Measurements from ENCODE around the gene ALS2CL. TPM values are rescaled to one million over a fixed set of nuclear protein-coding genes. Genes with fewer than 3 reads are reported as not detected.
A peak's percentile ranks its signal among the peaks of the same experiment; 100 is the strongest.
"Not testable (repeated sequence)": the region's sequence is repeated elsewhere in the genome, so short reads cannot be mapped to it uniquely, and the experiment has no call there.

ALS2CL gene
- total RNA-seq, 1 experiment from 2014 or later: 39.6 TPM

DNA sequence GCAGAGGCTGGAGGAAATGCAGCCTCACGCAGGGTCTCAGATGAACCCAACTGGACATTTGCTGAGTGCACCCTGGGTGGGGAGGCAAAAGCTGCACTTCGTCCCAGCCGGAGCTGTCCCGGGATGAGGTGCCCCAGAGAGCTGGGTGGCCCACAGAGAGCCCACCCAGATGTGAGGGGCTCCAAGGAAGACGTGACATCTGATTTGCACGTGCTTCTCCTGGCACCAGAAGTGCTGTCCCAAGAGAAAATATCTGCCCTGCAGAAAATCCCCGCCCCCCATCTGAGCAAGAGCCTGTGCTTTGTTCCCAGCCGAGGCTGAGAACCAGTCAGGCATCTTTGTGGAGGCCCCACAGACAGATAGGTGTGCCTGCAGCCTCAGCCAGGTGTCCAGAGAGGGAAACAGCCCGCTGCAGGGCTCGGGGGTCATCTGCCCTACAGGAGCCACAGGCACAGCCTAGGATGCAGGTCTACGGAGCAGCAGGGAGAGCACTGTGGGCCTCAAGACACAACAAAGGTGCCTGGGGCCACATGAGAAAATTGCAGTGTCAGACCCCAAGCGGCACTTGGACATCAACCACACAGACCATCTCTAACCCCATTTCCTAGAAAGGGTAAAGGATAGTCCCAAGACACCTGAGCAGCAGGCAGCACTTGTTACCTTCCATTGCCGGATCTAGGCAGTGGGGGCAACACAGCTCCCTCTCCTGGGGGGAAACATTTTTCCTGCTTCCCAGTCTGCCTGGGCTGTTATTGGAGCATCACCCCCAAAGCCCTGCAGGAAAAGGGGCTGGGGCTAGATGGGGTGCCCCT lies 13.5 kb upstream of the ALS2CL start:
- CTCF ChIA-PET: interaction anchor here (0.6 to 2.2 kb wide), 5 partner anchors 14 to 202 kb away, joined by 3 to 16 read pairs (median 3); no protein-coding TSS in a partner anchor

DNA sequence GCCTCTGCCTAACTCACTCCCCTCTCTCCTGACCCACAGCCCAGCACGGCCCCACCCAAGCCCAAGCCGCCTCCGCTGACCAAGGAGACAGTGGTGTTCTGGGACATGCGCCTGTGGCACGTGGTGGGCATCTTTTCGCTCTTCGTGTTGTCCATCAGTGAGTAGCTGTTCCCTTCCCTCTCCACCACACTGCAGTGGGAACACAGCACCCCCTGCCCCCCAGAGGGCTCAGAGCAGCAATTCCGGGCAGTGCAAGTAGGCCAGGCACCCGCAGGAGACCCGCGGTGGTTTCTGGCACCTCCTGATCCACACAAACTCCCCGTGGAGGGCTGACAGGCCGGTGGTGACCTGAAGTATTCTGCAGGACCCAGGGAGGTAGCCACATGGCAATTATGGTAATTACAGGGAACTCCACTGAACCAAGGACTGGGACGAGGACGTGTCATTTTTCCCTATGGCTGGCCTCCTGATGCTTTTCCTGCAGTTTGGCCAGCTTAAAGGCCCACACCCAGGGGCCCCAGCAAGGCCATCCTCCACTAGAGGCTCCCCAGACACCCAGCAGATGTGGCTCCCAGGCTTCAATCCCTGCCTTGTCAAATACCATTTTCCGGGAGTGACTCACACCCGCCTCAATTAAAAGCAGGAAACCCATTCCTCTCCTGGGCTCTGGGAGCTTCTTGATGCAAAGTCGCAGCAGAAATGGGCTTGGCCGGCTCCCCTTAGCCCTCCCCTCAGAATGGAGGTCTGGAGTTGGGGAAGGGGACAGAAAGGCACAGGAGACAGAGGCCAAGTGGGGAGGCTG lies 12.5 kb upstream of the ALS2CL start:
- peaks cover 15% of the 10 kb centered on the region for H3K27me3 Mint-ChIP-seq (ENCODE audit: unreplicated experiment)
- H3K9me3 Mint-ChIP-seq (ENCODE audit: low read depth, unreplicated experiment): no peaks in the 10 kb centered on the region
- peak overlapping the region; percentile 55 for H3K27ac Mint-ChIP-seq (ENCODE audit: unreplicated experiment)
- intact Hi-C loops (cut with micrococcal nuclease; ENCODE audit: unreplicated experiment): loop anchor here (1.0 to 5.0 kb wide), 3 partner anchors 189 to 666 kb away; no protein-coding TSS in a partner anchor
- TF ChIP-seq, protein P1, sequence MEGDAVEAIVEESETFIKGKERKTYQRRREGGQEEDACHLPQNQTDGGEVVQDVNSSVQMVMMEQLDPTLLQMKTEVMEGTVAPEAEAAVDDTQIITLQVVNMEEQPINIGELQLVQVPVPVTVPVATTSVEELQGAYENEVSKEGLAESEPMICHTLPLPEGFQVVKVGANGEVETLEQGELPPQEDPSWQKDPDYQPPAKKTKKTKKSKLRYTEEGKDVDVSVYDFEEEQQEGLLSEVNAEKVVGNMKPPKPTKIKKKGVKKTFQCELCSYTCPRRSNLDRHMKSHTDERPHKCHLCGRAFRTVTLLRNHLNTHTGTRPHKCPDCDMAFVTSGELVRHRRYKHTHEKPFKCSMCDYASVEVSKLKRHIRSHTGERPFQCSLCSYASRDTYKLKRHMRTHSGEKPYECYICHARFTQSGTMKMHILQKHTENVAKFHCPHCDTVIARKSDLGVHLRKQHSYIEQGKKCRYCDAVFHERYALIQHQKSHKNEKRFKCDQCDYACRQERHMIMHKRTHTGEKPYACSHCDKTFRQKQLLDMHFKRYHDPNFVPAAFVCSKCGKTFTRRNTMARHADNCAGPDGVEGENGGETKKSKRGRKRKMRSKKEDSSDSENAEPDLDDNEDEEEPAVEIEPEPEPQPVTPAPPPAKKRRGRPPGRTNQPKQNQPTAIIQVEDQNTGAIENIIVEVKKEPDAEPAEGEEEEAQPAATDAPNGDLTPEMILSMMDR (IDR thresholded peaks at IDR 0.05; ENCODE audit: unreplicated experiment): no peak
- H3K4me1 Mint-ChIP-seq (ENCODE audit: low read depth, unreplicated experiment): peaks cover 17% of the 10 kb centered on the region
- CTCF ChIA-PET: interaction anchor here (0.6 to 2.2 kb wide), 6 partner anchors 13 to 230 kb away, joined by 3 to 16 read pairs (median 3); no protein-coding TSS in a partner anchor
- peaks cover 5% of the 10 kb centered on the region for H3K36me3 Mint-ChIP-seq (ENCODE audit: insufficient read depth, unreplicated experiment)
- DNase-seq: peak; percentile 74
- no peak overlapping the region for H3K4me3 Mint-ChIP-seq (ENCODE audit: low read depth, unreplicated experiment)
- BruUV-seq (replicated peaks): no TSS peak

More for the DNA sequence above, 13.5 kb upstream of the ALS2CL start:
- Mint-ChIP-seq H3K9me3 (ENCODE audit: low read depth, unreplicated experiment) (no peaks in the 10 kb centered on the region), H3K4me1 (ENCODE audit: low read depth, unreplicated experiment) (peaks cover 17% of the 10 kb centered on the region), H3K27me3 (ENCODE audit: unreplicated experiment) (peaks cover 8% of the 10 kb centered on the region), H3K27ac (ENCODE audit: unreplicated experiment) (no peak overlapping the region), H3K36me3 (ENCODE audit: insufficient read depth, unreplicated experiment) (peaks cover 5% of the 10 kb centered on the region), H3K4me3 (ENCODE audit: low read depth, unreplicated experiment) (no peak overlapping the region)
- intact Hi-C loops (cut with micrococcal nuclease; ENCODE audit: unreplicated experiment): loop anchor here (5.0 kb wide), 1 partner anchor 665 kb away; no protein-coding TSS in a partner anchor
- peak; percentile 39 for DNase-seq
- BruUV-seq (replicated peaks): no TSS peak
- TF ChIP-seq, protein P1 (IDR thresholded peaks at IDR 0.05; ENCODE audit: unreplicated experiment): no peak

DNA sequence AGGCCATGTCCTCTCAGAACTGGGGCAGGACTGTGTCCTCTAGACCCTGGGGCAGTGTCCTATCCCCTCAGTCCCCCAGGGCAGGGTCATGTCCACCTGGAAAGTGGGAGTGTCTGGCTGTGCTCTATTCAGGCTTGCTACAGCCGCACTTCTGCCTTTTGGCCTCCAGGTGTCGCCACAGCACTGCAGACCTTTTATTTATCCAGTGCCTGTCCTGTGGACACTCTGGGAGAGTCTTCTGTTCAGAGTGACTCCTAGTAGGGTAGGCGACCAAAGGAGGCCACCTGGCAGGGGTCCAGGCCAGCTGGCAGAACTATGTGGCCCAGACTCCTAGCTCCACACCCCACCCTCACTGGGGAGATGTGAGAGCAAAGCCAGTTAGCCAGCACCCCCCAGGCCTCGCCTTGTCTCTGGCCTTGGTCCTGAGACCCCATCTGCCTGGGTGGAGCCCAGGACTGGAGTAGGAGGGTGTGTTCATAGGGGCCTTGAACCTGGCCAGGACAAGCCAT lies 11.6 kb upstream of the ALS2CL start:
- peaks cover 17% of the 10 kb centered on the region for H3K4me1 Mint-ChIP-seq (ENCODE audit: low read depth, unreplicated experiment)

DNA sequence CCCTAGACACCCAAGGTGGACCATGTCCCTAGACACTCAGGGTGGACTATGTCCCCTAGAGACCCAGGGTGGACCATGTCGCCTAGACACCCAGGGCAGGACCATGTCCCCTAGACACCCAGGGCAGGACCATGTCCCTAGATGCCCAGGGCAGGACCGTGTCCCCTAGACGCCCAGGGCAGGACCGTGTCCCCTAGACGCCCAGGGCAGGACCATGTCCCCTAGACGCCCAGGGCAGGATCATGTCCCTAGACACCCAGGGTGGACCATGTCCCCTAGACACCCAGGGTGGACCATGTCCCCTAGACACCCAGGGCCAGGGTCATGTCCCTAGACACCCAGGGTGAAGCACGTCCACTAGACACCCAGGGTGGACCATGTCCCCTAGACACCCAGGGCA lies 10.9 kb upstream of the ALS2CL start:
- H3K4me3 Mint-ChIP-seq (ENCODE audit: low read depth, unreplicated experiment); CTCF ChIA-PET; H3K36me3 Mint-ChIP-seq (ENCODE audit: insufficient read depth, unreplicated experiment); BruUV-seq (replicated peaks); H3K27ac Mint-ChIP-seq (ENCODE audit: unreplicated experiment); H3K9me3 Mint-ChIP-seq (ENCODE audit: low read depth, unreplicated experiment); DNase-seq; intact Hi-C loops (cut with micrococcal nuclease; ENCODE audit: unreplicated experiment): not testable (repeated sequence)
- Mint-ChIP-seq H3K27me3 (ENCODE audit: unreplicated experiment) (peaks cover 15% of the 10 kb centered on the region), H3K4me1 (ENCODE audit: low read depth, unreplicated experiment) (peaks cover 17% of the 10 kb centered on the region)

More for the DNA sequence above, 11.6 kb upstream of the ALS2CL start:
- Mint-ChIP-seq H3K27me3 (ENCODE audit: unreplicated experiment) (peaks cover 15% of the 10 kb centered on the region), H3K4me3 (ENCODE audit: low read depth, unreplicated experiment) (no peak overlapping the region), H3K27ac (ENCODE audit: unreplicated experiment) (no peak overlapping the region), H3K9me3 (ENCODE audit: low read depth, unreplicated experiment) (no peaks in the 10 kb centered on the region), H3K36me3 (ENCODE audit: insufficient read depth, unreplicated experiment) (peaks cover 5% of the 10 kb centered on the region)
- DNase-seq: peak; percentile 73
- TF ChIP-seq, protein P1 (IDR thresholded peaks at IDR 0.05; ENCODE audit: unreplicated experiment): peak; percentile 88
- BruUV-seq (replicated peaks): no TSS peak
- CTCF ChIA-PET: interaction anchor here (1.7 to 2.2 kb wide), 3 partner anchors 12 to 204 kb away, joined by 3 to 16 read pairs (median 7); no protein-coding TSS in a partner anchor
- intact Hi-C loops (cut with micrococcal nuclease; ENCODE audit: unreplicated experiment): loop anchor here (1.0 to 5.0 kb wide), 3 partner anchors 190 to 667 kb away; no protein-coding TSS in a partner anchor

All from Calu3 (cell line).